Activated CD4-positive, CD25-positive, alpha-beta regulatory T cell treated with anti-CD3 and anti-CD28 coated beads, Interleukin-2, amount 50 U/mL, for 16 hours (primary cell): ENCODE data around the gene CFAP61.

Experiments used
- DNase-seq: peaks from one replicate; pipeline ENCODE4 v3.0.0-alpha.2; 2020; ENCODE audit warnings: low read depth, low spot score

The CFAP61 gene

GRCh38 chr20:20393207-20394120 is 341.1 kb downstream of the CFAP61 start:
- DNase-seq = no peak

GRCh38 chr20:20395087-20395486 is 342.8 kb downstream of the CFAP61 start:
- no peak for DNase-seq

DNA sequence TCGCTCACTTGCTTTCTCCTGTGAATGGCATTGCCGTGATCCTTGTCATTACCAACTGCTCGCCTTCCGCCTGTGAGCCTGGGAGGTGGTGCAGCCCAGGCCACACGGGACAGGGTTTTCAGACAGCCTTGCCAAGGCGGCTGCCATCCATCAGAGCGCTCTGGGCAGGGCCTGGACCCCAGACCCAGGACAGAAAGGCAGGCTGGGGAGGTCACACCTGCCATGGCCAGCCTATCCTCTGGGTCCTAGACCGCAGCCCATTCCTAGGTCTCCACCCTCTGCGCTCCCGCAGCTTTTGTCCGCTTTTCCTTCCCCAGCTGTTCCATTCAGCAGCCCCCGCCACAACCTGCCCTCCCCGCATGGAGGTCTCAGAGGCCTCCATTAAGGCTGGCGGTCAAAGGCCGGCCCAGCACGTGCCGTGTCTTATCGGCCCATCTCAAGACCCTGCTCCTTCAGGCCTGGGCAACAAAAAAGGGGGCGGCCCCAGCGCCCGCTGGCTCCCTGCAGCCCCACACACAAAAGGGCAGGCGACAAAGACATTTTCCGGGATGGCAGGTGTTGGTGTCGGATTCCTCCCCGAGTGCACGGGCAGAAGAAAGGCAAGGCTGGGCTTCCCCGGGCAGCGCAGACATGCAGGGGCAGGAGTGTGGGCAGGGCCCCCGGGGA is 343.7 kb downstream of the CFAP61 start:
- DNase-seq = no peak

DNA sequence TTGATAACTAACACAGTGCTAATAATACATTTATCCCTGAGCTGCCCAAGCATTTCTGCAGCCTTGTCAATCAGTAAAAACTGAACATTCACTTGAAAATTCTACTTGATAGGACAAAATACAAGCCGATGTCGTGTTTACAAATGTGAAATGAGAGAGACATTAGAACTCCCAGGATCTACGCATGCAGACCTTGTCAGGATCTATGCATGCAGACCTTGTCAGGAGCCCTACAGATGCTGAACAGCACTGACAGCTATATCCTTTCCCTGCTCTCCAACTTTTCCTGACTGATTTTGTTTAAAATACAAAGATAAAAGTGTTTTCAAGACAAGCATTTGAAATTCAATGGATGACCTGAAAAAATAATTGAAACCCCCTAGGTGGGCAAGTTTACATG is 344.5 kb downstream of the CFAP61 start:
- DNase-seq = no peak

GRCh38 chr20:20398123-20398522 is 345.8 kb downstream of the CFAP61 start:
- DNase-seq = no peak

DNA sequence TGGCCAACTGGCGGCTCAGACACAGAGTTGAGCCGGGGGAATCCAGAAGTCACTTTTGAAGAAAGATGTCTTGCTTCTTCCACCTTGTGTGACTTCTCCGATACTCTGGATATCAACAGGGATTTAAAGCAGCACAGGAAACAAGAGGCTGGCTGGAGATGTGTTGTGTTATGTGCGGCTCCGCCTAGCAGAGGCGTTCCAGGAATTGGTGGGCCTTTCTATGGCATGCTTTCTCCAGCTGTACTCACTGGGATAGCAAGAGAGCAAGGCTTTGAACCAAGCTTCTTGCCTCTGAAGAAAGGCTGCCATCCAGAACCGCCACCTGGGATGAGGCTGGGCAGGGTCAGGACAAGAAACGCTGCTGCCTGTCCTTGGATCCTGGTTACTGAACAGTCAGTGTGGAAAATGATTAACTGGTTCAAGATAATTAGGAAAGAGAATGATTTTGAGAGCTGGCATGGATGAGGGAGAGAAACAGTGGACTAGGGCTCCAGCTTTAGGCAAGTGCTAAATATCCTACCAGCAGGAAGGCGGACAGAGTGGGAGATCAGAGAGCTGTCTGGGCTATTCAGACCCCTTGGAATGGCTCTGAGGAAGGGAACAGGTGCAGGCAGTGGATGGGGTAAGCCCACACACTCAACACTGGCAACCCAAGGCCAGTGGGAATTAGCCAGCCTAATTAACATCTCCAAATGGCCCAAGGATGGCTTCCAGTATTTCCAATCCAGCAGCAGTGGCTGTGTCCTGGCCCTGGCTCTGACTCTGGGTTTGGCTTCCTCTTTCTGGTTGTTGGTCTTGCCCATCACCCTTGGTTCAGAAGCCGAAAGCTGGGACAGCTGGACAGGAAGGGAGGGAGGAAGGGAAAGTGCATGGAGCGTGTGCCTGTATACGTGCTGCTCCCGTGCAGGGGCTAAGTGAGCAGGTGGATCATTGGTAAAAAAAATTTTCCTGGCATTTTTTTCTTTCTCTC is 347.5 kb downstream of the CFAP61 start:
- no peak for DNase-seq

DNA sequence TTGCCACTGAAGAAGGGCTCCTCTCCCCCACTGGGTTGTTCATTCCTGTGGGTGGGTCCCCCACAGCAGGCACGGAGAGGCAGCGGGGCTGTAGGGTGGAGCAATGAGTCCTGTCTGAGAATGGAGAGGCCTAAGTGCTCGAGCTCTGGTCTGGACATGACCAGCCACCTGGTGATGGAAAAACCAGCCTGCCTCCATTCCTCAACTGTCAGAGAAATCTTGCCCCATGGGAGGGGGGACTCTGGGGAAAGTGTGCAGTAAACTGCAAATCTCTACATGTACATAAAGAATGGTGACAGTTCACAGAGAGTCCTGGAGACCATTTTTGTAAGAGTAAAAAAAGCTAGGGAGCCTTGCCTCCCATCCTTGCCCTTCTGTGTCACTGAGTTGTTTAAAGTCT is 349.7 kb downstream of the CFAP61 start:
- no peak for DNase-seq

- DNase-seq = no peak
Observed at GRCh38 chr20:20404633-20405032, 352.3 kb downstream of the CFAP61 start.

GRCh38 chr20:20405623-20406022 is 353.3 kb downstream of the CFAP61 start:
- no peak for DNase-seq

DNA sequence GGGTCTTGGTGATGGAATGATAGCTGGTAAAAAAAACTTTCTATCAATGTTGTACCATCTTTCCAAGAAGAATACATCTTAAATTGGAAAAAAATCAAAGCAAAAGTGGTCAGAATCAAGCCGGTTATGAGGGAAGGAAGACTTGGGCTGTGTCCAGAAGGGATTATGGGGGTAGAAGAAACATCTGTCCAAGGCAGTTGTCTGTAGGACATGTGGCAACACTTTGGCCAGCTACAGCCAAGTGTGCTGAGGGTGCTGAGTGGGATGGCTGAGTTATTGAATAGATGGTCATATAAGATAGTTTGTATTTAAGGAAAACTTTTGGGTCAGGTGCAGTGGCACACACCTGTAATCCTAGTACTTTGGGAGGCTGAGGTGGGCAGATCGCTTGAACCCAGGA is 354.0 kb downstream of the CFAP61 start:
- no peak for DNase-seq

- no peak for DNase-seq
Observed at GRCh38 chr20:20407891-20408805, 355.8 kb downstream of the CFAP61 start.

DNA sequence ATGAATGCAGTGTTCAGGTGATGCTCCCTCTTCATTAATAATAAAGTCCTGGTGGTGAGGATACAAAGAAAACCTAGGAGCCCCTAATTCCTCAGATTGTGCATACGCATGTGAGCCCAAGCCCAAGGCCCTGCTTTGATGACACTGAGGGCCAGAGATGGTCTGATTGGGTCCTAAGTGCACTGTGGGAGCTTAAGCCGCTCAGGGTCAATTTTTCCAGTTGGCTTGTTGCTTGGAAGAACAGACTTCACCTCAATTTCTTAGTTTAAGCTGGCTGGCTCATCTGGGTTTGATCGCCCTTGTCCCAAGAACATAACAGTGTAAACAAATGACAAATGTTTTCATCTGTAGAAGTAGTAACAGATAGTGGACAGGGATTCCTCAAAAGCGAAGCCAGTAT is 357.0 kb downstream of the CFAP61 start:
- no peak for DNase-seq
